Central memory CD4-positive, alpha-beta T cell (primary cell): Measurements from ENCODE around the gene DKK3.

ENCODE experiments used
- DNase-seq: peaks from one replicate; pipeline ENCODE4 v3.0.0; 2022

Gene DKK3

GRCh38 chr11:12003336-12003735 is 5.1 kb downstream of the DKK3 start:
- DNase-seq, result no peak

- no peak for DNase-seq
These were observed 7.2 kb downstream of the DKK3 start for GRCh38 chr11:12001186-12001585.

GRCh38 chr11:11998091-11998781 is 10.2 kb downstream of the DKK3 start:
- no peak for DNase-seq

GRCh38 chr11:11997049-11997322 is 11.4 kb downstream of the DKK3 start:
- no peak for DNase-seq

GRCh38 chr11:11996321-11997048 is 11.9 kb downstream of the DKK3 start:
- DNase-seq, result no peak

GRCh38 chr11:11995601-11996000 is 12.8 kb downstream of the DKK3 start:
- no peak for DNase-seq

GRCh38 chr11:11993839-11994238 is 14.6 kb downstream of the DKK3 start:
- no peak for DNase-seq

GRCh38 chr11:11992257-11993212 is 15.9 kb downstream of the DKK3 start:
- DNase-seq, result no peak

GRCh38 chr11:11989774-11990744 is 18.4 kb downstream of the DKK3 start:
- DNase-seq, result no peak

GRCh38 chr11:11988681-11989261 is 19.7 kb downstream of the DKK3 start:
- DNase-seq, result no peak

GRCh38 chr11:11988099-11988651 is 20.3 kb downstream of the DKK3 start:
- DNase-seq, result no peak

GRCh38 chr11:11987503-11988022 is 20.9 kb downstream of the DKK3 start:
- DNase-seq, result no peak

- no peak for DNase-seq
These were observed 22.2 kb downstream of the DKK3 start for GRCh38 chr11:11985954-11986949.

- no peak for DNase-seq
These were observed 23.3 kb downstream of the DKK3 start for GRCh38 chr11:11985016-11985715.

- no peak for DNase-seq
These were observed 23.9 kb downstream of the DKK3 start for GRCh38 chr11:11984563-11984962.

- no peak for DNase-seq
These were observed 25.0 kb downstream of the DKK3 start for GRCh38 chr11:11983427-11983826.

- no peak for DNase-seq
These were observed 25.5 kb downstream of the DKK3 start for GRCh38 chr11:11982975-11983374.

GRCh38 chr11:11982461-11982860 is 26.0 kb downstream of the DKK3 start:
- DNase-seq, result no peak

GRCh38 chr11:11981840-11982239 is 26.6 kb downstream of the DKK3 start:
- no peak for DNase-seq
